Hepatocyte (in vitro differentiated cells): ENCODE results near the gene SYNGR1.

Experiments
- EZH2 ChIP-seq: fragments of 200-600 bp; sonication (generic); IDR thresholded peaks from 2 replicates; pipeline ENCODE4 v1.6.1; 2016; ENCODE audit warnings: antibody characterized with exemption, mild to moderate bottlenecking, borderline replicate concordance
- EZH2phosphoT487 ChIP-seq: fragments of 200-600 bp; sonication (generic); IDR thresholded peaks from one replicate; pipeline ENCODE4 v1.6.1; 2018; ENCODE audit warnings: antibody characterized with exemption, mild to moderate bottlenecking, low read depth, moderate library complexity; ENCODE audit not compliant: unreplicated experiment, severe bottlenecking

GRCh38 chr22:39418696-39419095 is 68.9 kb downstream of the SYNGR1 start:
- TF ChIP-seq EZH2 (no peak), EZH2phosphoT487 (no peak)
